Caco-2 (cell line): ENCODE results near the gene SLC23A1. TPM values are rescaled to one million over a fixed set of nuclear protein-coding genes. Genes with fewer than 3 reads are reported as not detected.

Experiments
- BruUV-seq: library from RNA; stranded (reverse); fragments of 400-500 nt; replicated peaks from 2 replicates; lab custom pipeline; 2021; lab: Mats Ljungman, UMichigan
- CTCF ChIA-PET: fragments of 300-600 bp; sonication (Branson Sonifier 250); formaldehyde crosslinking; loops from one replicate; lab custom pipeline; 2022; ENCODE audit warnings: antibody characterized with exemption; lab: Charles Lee
- POLR2A ChIA-PET: fragments of 300-600 bp; sonication (Branson Sonifier 250); formaldehyde crosslinking; loops from one replicate; lab custom pipeline; 2022; ENCODE audit warnings: antibody characterized with exemption; lab: Charles Lee
- DNase-seq, 2 experiments: peaks; one replicate each; pipeline versions ENCODE4 v3.0.0 to v3.0.0-alpha.2; 2020 to 2022
- H3K27me3 ChIP-seq: replicated peaks from 2 replicates; pipeline ENCODE4 v1.6.0; 2011; ENCODE audit warnings: low read length; ENCODE audit not compliant: control insufficient read depth, insufficient read depth
- H3K36me3 ChIP-seq: 2 replicates; pipeline ENCODE4 v1.5.1; 2011; ENCODE audit warnings: low read length; ENCODE audit not compliant: control insufficient read depth, insufficient read depth
- H3K4me1 ChIP-seq: fragments of 250-450 bp; sonication (Bioruptor Pico); 2 replicates; pipeline ENCODE4 v1.5.1; 2020; ENCODE audit warnings: mild to moderate bottlenecking
- H3K4me3 ChIP-seq: 2 replicates; pipeline ENCODE4 v1.5.1; 2011; ENCODE audit warnings: low read depth, mild to moderate bottlenecking, control low read depth, low read length
- H3K9me3 ChIP-seq: fragments of 250-450 bp; sonication (Bioruptor Pico); 2 replicates; pipeline ENCODE4 v1.5.1; 2020; ENCODE audit warnings: mild to moderate bottlenecking, moderate library complexity
- H3K27ac Mint-ChIP-seq: one replicate; pipeline ENCODE4 v1.8.0; 2022; ENCODE audit warnings: mixed read lengths; ENCODE audit not compliant: unreplicated experiment
- H3K27me3 Mint-ChIP-seq: one replicate; pipeline ENCODE4 v1.8.0; 2022; ENCODE audit warnings: mixed read lengths; ENCODE audit not compliant: insufficient read depth, unreplicated experiment
- H3K36me3 Mint-ChIP-seq: one replicate; pipeline ENCODE4 v1.8.0; 2022; ENCODE audit warnings: mild to moderate bottlenecking, mixed read lengths; ENCODE audit not compliant: insufficient read depth, unreplicated experiment
- H3K4me1 Mint-ChIP-seq: one replicate; pipeline ENCODE4 v1.8.0; 2022; ENCODE audit warnings: low read depth, mixed read lengths; ENCODE audit not compliant: unreplicated experiment
- H3K4me3 Mint-ChIP-seq: one replicate; pipeline ENCODE4 v1.8.0; 2022; ENCODE audit warnings: mild to moderate bottlenecking, moderate library complexity, mixed read lengths; ENCODE audit not compliant: unreplicated experiment
- H3K9me3 Mint-ChIP-seq: one replicate; pipeline ENCODE4 v1.8.0; 2022; ENCODE audit warnings: mixed read lengths; ENCODE audit not compliant: unreplicated experiment
- intact Hi-C: fragments of 100-400 bp; cut with micrococcal nuclease; formaldehyde crosslinking; loops from one replicate; pipeline ENCODE4 v1.10.0; 2022; ENCODE audit not compliant: unreplicated experiment
- total RNA-seq: library from RNA; stranded (reverse); gene quantifications from 2 replicates; pipeline ENCODE4 v1.2.3, GENCODE V29; 2022
- TF ChIP-seq, protein P1 (sequence below), 2 experiments: fragments of 200-600 bp in 1 of 2; IDR thresholded peaks; 1 replicate in 1 of 2; 2 replicates in 1 of 2; pipeline versions ENCODE4 v1.5.1 to v1.8.0; 2011 to 2022; ENCODE audit warnings: antibody characterized with exemption in 1 of 2, control low read depth in 1 of 2, inconsistent platforms in 1 of 2, low read depth in 1 of 2, low read length in 1 of 2, mild to moderate bottlenecking in 1 of 2, moderate library complexity in 1 of 2; ENCODE audit not compliant: insufficient read depth in 1 of 2, severe bottlenecking in 1 of 2, unreplicated experiment in 1 of 2

SLC23A1 gene
- total RNA-seq, 1 experiment from 2014 or later = 20.4 TPM

DNA sequence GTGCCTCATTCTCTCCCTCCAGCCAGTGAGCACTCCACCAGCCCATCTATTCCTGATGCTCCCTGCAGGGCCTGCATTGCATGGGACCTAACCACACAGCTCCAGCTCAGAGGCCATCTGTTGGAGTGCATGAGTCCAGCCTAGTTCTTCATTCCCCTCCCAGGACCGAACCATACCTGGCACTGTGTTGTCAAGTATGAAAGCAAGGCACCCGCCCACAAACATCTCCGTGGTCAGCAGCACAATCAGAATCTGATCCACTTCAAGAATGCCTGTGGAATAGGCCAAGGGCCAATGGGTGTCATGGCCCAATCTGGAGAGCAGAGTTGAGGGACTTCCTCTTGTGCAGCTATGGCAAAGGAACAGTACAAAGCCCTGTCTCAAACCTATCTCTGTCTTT, 5.9 kb downstream of the SLC23A1 start:
- no peak overlapping the region for H3K4me3 ChIP-seq
- Mint-ChIP-seq H3K4me1 (peaks cover 5% of the 10 kb centered on the region), H3K27me3 (no peaks in the 10 kb centered on the region), H3K36me3 (peaks cover 32% of the 10 kb centered on the region), H3K9me3 (no peaks in the 10 kb centered on the region), H3K27ac (no peak overlapping the region), H3K4me3 (no peak overlapping the region)
- intact Hi-C loops = no loop called here
- DNase-seq = no peak
- no peaks in the 10 kb centered on the region for H3K27me3 ChIP-seq
- peaks cover 4% of the 10 kb centered on the region for H3K4me1 ChIP-seq
- no TSS peak for BruUV-seq
- TF ChIP-seq, protein P1, sequence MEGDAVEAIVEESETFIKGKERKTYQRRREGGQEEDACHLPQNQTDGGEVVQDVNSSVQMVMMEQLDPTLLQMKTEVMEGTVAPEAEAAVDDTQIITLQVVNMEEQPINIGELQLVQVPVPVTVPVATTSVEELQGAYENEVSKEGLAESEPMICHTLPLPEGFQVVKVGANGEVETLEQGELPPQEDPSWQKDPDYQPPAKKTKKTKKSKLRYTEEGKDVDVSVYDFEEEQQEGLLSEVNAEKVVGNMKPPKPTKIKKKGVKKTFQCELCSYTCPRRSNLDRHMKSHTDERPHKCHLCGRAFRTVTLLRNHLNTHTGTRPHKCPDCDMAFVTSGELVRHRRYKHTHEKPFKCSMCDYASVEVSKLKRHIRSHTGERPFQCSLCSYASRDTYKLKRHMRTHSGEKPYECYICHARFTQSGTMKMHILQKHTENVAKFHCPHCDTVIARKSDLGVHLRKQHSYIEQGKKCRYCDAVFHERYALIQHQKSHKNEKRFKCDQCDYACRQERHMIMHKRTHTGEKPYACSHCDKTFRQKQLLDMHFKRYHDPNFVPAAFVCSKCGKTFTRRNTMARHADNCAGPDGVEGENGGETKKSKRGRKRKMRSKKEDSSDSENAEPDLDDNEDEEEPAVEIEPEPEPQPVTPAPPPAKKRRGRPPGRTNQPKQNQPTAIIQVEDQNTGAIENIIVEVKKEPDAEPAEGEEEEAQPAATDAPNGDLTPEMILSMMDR (IDR thresholded peaks at IDR 0.05; ENCODE audit: insufficient read depth in 1 of 2, low read depth in 1 of 2, low read length in 1 of 2, severe bottlenecking in 1 of 2, unreplicated experiment in 1 of 2) = no peak
- ChIA-PET POLR2A (no interaction called here), CTCF (no interaction called here)
- H3K9me3 ChIP-seq = no peaks in the 10 kb centered on the region; the same call in 1 of the 2 replicates
- no peaks in the 10 kb centered on the region; the same call in 1 of the 2 replicates for H3K36me3 ChIP-seq

DNA sequence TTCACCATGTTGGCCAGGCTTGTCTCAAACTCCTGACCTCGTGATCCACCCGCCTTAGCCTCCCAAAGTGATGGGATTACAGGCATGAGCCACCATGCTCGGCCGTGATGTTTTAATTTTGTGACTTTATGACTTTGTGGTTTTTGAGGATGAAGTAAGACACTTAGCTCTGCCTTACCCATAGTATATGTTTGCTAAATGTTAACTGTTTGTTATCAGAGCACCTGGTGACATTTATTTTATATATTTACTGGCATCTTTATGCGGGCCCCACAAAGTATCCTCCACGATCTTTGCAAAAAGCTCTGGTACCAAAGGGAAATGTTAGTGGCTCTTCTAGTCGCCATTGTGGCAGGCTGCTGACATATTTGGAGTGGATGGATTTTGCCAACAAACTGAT, 6.7 kb downstream of the SLC23A1 start:
- no peaks in the 10 kb centered on the region for H3K4me1 Mint-ChIP-seq
- no peak overlapping the region for H3K27ac Mint-ChIP-seq
- H3K4me3 ChIP-seq = no peak overlapping the region
- no peak overlapping the region for H3K4me3 Mint-ChIP-seq
- ChIA-PET POLR2A (no interaction called here), CTCF (no interaction called here)
- intact Hi-C loops = no loop called here
- BruUV-seq = no TSS peak
- H3K9me3 Mint-ChIP-seq = no peaks in the 10 kb centered on the region
- H3K9me3 ChIP-seq = no peaks in the 10 kb centered on the region; the same call in 1 of the 2 replicates
- TF ChIP-seq, protein P1 (IDR thresholded peaks at IDR 0.05; ENCODE audit: insufficient read depth in 1 of 2, low read depth in 1 of 2, low read length in 1 of 2, severe bottlenecking in 1 of 2, unreplicated experiment in 1 of 2) = no peak
- H3K27me3 ChIP-seq = no peaks in the 10 kb centered on the region
- no peaks in the 10 kb centered on the region for H3K27me3 Mint-ChIP-seq
- H3K36me3 Mint-ChIP-seq = peaks cover 32% of the 10 kb centered on the region
- DNase-seq = no peak
- no peaks in the 10 kb centered on the region; the same call in 1 of the 2 replicates for H3K36me3 ChIP-seq
- H3K4me1 ChIP-seq = no peaks in the 10 kb centered on the region

DNA sequence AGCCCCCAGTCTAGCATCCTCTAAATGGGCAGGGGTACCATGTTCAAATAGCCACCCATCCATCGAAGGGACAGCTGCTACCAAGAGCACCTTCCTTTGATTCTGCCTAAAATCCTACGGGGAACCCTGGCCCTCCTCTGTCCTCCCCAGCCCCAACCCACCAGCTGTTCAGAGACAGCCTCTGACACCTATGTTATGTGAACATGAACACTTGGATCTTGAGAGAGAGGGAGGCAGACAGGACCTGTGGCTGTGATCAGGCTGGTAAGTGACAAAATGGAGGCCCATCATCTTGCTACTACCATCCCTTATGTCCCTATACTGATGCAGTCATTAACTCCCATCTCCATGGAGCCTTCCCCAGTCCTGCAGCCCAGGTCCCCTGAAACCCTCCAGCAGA, 8.2 kb downstream of the SLC23A1 start:
- no peak overlapping the region for H3K27ac Mint-ChIP-seq
- Histone ChIP-seq H3K9me3 (no peaks in the 10 kb centered on the region; the same call in 1 of the 2 replicates), H3K4me3 (no peak overlapping the region), H3K4me1 (no peaks in the 10 kb centered on the region), H3K27me3 (no peaks in the 10 kb centered on the region), H3K36me3 (no peaks in the 10 kb centered on the region; the same call in 1 of the 2 replicates)
- H3K4me1 Mint-ChIP-seq = no peaks in the 10 kb centered on the region
- DNase-seq = no peak
- H3K27me3 Mint-ChIP-seq = no peaks in the 10 kb centered on the region
- H3K9me3 Mint-ChIP-seq = no peaks in the 10 kb centered on the region
- POLR2A ChIA-PET = interaction anchor here (1.1 kb wide), 1 partner anchor 8 kb away, joined by 3 read pairs; the partner anchor contains the start of gene SLC23A1
- intact Hi-C loops = no loop called here
- CTCF ChIA-PET = interaction anchor here (1.5 kb wide), 1 partner anchor 33 kb away, joined by 4 read pairs; the partner anchor contains the start of gene PAIP2
- no peak overlapping the region for H3K4me3 Mint-ChIP-seq
- peaks cover 29% of the 10 kb centered on the region for H3K36me3 Mint-ChIP-seq
- BruUV-seq = no TSS peak
- TF ChIP-seq, protein P1 (IDR thresholded peaks at IDR 0.05; ENCODE audit: insufficient read depth in 1 of 2, low read depth in 1 of 2, low read length in 1 of 2, severe bottlenecking in 1 of 2, unreplicated experiment in 1 of 2) = no peak
